ENCODE results near the gene TSPAN1.

TSPAN1 gene, protein sequence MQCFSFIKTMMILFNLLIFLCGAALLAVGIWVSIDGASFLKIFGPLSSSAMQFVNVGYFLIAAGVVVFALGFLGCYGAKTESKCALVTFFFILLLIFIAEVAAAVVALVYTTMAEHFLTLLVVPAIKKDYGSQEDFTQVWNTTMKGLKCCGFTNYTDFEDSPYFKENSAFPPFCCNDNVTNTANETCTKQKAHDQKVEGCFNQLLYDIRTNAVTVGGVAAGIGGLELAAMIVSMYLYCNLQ

DNA sequence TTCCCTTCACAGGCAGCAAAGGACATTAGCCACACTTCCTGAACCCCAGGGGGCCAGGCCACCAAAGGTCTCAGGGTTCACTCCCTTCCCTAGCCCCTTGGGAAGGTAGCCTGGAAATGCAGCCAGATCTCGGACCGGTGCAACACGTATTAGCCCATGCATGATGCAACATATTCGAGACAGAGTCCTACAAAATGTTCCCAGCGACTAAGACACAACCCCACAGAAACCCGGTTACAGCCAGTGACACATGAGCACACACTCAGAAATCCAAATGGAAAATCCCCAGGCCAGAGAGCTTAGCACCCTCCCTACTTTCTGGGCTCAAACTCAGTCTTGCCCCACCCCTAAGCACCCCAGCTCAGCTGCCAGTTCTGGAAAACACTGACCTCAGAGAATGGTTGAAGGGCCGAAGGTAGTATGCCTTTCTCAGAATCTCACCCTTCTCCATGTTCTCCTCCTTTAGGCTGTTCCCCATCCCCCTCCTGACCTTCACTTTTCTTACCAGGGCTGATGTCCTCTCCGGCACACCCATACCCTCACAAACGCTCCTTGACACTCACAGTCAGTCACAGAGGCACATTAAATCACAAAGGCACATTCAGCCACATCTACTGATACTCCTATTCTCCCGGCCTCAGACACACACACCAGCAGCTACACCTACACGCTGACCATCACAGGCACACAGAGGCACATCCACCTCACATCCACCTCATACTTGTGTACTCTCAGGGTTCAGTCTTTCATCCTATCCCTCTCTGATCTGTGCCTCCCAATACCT lies at the start of gene TSPAN1:
Gene TSPAN1 (plus strand): TSS at position 640 of the 784 bp plus-strand sequence. CDS start 6,021 bp downstream, outside the sequence.
- DNase-seq: no peak

DNA sequence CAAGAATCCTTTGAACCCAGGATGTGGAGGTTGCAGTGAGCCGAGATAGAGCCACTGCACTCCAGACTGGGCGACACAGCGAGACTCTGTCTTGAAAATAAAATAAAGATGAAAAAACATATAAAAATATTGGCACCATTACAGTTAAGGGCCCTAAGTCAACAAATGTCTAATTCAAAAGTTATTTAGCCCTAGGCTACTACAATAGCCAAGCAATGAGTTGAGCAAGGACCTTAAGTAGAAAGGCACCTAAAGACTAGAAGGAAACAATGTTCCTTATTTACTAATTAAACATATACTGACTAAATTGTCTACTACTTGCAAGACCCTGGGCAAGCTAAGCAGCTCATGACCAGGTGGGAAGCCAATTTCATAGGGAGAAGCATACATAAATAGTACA lies 46.5 kb upstream of the TSPAN1 start:
- DNase-seq: no peak

DNA sequence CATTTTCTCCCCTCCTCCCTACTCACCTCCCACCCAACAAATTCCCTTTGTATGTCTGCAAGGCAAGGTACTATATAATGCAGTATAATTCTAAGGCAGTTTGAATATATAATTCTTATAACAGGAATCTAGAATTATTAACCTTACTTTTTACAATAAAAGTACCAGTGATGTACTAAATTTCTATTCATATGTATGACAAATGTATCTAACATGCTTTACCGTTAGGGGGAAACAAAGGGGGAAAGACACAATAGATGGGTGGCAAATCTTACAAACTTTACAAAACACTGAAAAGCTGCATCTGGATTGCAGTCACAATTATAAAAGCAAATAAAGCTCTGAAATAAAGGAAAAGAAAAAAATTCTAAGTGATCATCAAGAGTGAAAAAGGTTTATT lies 44.8 kb upstream of the TSPAN1 start:
- DNase-seq: no peak

DNA sequence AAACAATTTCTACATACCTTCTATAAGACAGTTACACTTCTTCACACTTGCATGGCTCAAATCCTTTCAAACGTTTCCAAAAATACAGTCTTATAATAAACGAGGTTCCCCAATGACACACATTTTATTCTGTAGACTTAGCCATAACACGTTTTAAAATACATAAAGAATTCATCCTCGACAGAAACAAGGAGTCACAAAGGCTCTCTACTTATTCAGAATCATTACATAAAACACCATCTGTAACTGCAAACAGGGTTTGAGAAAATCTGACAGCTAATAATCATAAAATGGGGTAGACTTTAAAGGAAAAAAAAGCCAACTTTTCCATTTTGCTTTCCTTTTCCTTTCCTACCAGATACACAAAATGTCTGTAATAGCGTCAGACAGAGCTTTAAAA lies 44.3 kb upstream of the TSPAN1 start:
- no peak for DNase-seq

DNA sequence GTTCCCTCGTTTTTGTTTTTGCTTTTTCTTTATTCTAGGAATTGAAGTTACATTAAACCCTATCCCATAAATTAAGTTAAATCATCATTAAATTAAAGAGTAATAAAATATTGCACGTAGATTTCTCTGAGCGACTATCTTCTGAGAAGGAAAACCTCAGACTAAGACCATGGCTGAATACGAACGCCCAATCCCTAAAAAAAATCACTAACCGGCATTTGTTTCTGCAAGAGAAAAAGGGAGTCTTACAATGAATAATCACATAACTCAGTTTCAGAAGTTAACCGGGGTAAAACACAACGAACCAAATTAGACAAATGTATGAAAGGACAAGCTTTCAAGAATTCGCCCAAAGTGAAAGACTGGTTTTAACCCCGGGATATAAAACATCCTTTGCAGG lies 43.8 kb upstream of the TSPAN1 start:
- no peak for DNase-seq

DNA sequence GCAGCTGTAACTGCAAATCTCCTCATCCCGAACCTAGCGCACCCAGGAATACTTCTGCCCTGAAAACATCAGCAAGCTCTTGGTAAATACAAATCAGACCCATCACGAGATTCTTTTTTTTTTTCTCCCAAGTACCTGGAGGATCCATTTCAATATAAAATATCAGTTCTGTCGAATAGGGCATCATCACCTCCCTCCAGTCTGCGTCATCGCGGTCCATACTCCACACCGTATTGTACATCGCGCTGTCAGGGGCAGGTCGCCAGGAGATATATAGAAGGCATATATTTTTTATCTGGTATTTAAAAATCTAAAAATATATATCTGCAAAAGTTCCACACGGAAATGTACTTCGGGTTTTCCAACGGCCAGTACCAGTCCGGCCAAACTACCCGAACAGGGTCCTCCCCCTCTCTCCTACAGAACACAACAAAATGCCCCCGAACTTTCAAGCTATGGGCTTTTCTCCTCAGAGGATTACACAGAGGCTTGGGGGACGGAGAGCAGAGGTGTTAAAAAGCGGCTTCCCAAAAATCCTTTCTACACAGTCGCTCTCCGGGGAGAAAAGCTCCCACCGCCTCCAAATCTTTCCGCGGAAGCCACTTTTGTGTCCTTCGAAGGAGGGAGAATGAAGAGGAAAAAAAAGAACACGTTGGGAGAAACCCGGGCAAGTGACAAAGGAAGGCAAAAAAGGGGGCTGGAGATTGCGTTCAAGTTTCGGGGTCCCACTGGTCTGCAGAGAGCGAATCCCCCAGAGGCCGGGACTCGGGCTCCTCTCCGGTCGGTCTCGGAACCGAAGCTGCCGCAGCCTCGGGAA lies 43.0 kb upstream of the TSPAN1 start:
- DNase-seq: peak; percentile 36

DNA sequence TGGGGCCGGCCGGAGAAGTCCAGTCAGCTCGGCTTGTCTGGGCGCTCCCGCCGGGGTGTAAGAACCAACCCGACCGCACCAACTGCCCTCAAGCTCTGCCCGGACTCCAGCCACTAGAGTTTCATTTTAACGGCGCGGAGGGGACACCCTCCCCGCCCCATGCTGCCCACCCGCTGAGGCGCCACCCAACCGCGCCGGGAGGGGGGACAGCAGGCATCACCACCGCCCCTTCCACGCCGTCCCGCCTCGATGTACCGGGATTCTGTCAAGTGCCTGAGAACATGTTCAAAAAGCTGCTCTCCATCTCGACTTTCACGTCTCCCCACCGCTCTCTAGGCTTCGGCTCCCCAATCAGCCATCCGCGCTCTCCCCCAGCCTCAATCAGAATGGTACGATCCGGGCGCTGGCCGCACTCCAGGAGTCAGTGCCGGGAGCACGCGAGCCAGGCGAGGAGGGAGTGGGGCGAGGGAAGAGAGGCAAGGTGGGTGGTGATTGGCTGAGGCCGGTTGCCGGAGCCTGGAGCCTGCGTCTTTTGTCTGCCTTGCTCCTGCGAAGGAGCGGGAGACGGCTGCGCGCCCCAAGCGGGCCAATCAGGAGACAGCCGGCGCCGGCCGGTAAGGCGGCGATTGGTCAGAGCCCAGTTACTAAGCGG lies 42.2 kb upstream of the TSPAN1 start, which contains the start of gene PIK3R3:
Gene PIK3R3 (minus strand): TSS at position 101 of the 652 bp plus-strand sequence. CDS start 677 bp downstream, outside the sequence.
- DNase-seq: peak; percentile 97

DNA sequence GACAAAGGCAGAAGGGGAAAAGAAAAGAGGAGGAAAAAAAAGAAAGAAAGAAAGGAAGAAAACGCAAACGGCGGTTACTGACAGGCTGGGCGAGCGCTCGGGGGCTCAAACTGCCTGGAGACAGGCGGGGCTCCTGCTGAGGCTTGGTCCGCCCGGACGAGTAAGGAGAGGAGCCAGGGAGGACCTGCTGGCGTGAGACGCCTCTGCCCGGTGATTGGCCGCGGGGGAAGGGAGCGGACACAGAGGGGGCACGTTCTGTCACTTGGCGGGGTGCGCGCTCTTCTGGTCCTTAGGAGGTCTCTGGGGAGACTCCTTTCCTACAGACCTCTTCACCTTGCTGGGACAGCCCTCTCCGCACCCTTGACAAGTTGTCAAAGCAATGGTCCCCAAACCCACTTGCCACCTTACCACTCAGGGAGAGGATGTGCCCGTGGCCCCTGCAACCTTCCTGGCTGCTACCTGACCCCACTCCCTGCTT lies 41.7 kb upstream of the TSPAN1 start:
- DNase-seq: no peak

DNA sequence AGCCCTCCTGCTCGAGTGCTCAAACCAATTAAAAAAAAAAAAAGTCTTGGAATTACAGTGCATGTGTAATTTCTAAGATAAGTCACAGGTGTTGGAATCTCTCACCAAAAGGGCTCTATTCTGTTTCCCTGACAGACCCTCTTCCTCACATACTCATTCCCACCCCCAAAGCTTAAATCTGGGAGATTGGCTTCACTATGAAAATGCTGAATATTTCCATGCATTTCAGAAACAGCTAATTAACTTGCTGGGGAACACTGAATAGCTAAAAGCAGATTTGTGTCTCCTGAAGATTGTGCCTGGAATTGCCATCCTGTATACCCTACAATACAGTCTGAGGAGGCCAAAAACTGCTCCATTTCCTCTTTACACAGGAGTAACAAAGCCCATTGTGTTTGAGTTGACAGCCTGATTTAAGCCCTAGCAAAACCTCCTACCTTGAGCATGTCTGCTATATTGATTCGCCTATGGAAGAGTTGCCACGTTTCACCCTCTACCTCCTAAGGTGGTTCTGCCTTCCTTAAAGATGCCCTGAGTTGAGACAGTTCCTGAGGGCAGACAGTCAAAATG lies 41.0 kb upstream of the TSPAN1 start:
- DNase-seq: no peak

DNA sequence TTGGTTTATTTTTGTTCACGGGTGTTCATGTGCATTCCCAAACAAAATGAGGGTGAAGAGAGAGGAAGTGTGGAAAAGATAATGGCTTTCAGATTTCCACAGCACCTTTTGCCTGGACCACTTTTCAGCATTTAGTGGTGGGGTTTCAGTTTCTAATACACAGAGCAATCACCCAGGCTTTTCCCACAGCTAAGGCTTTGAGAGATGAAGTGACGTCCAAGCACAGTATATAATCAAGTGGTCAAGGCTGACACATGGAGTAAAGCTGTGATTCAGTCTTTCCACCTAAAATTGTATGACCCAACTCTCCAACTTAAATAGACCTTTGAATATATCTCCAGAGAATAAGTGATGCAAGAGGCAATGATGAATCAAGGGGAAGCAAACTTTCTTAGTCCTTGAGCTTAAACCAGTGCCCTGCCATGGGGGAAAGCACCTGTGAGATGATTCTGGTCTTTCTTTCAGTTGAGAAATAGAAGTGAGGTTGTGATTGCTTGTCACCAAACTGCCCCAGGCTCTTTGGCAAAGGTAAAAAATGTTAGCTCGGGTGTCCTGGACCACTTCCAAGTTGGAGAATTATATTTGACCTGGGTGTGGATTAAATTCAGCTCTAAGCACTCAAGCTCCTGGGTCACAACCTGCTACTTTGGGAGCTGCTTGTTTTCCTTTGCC lies 40.1 kb upstream of the TSPAN1 start:
- no peak for DNase-seq

DNA sequence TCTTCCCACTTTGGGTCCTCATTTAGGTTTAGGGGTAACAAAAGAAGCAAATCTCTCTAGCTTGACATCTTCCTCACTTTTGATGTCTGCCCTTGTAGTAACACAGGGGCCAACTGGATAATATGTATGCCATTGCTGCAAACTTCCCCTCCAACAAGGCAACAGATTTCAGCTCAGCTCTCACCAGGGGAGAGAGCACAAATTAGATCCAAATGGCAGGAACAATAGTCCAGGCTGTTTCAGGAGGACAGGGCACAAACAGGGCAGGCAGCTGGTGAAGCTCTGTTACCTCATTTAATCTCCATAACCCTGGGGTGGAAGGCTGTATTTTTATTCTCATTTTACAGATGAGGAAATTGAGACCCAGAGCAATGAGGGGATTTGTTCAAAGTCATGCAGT lies 38.2 kb upstream of the TSPAN1 start:
- DNase-seq: no peak

DNA sequence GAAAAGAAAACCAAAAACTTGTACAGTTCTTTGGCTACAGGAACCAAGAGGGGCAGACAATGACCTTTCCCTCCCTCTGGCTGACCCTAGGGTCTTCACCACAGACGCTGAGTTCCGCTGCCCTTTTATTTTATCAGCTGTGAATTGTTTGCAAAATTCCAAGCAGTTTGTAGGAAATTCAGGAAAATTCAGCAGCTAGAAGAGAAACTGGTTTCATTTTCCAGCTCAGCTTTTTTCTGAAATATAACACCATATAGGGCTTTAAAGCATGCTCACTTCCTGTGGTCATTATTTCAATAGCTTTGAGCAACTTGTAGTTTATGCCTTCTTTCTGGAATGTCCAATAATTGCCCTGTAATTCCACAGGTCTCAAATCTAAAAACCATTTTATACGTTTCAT lies 37.0 kb upstream of the TSPAN1 start:
- no peak for DNase-seq

DNA sequence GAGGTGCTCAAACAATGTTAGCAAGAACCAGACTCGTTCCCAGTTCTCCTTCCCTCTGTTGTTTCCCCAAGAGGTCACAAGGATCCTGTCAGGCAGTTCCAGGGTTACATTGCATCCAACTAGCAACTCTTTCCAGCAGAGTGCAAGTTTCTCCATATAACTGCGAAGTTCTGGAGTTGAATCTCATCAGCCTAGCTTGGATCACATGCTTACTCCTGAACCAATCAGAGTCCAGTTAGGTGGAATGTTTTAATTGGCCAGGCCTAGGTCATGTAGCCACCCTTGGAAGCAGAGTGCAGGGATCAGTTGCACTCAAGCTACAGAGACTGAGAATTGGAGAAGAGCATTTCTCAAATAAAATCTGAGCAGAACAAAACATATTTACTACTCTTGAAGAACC lies 26.6 kb upstream of the TSPAN1 start:
- DNase-seq: no peak

DNA sequence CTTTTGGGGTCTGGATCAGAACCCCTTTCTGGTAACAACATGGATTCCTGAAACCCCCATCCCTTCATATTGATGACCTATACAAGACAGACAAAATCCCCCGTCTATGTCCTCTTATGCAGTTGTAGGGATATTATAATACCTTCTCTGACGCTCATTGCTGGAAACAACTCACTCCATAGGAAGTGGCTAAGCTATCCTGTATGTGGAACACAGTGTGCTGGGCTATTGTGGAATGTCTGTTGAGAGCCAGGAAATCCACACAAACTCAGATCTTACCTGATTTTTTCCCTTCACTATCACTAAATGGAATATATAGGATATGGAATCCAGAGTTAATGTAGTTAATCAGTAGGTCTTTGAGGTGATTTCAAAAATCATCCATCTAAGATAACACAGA lies 24.8 kb upstream of the TSPAN1 start:
- DNase-seq: no peak

DNA sequence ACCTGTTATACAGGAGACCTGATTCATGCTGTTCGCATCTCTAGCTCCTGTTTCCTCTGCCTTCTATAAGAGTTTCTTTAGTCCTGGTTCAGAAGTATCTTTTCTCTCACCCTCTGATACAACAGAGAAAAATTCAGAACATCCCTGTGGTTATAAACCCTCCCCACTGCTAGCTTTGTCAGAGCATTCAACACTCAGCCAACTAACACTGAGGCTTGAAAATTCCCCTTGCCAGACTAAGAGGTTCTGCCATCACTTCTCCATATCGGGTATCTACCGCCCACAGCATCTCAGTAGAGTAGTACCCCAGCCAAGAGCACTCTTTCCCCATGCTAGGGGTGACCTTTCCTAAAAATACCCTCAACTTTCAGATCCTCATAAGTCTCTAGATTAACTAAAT lies 22.9 kb upstream of the TSPAN1 start:
- no peak for DNase-seq

DNA sequence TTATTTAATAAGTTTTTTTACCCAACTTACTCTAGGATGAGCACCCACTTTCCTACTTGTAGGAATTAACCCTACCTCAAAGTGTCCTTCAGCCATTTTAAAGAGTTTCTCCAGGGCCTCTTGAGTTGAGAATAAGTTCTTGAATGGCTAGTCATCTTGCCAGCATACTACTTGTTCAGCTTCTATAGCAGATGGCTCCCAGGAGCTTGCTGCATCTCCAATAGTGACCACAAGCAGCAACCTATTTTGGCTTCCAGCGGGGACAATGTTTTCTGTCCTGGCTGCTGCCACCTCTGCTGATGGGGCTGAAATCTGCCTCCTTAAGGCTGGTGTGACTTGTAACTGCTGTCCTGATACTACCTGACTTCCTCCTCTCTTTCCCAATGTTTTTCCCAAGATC lies 21.7 kb upstream of the TSPAN1 start:
- DNase-seq: no peak

DNA sequence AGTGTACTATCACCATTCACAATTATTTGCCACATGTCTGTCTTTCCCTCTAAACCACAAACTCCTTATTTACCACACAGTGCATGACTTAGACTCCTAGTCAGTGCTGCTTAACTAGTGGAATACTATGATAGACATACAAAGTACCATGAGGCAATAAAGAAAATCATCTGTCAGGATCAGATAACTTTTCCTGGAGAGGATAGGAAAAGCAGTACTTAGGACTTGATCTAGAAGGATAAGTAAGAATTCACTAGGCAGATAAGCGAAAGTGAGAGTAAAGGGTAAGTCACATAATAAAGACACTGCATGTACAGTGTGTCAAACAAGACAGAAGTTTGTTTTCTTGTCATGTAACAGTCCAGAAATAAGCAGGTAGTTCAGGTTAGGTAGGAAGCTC lies 21.2 kb upstream of the TSPAN1 start:
- DNase-seq: no peak

DNA sequence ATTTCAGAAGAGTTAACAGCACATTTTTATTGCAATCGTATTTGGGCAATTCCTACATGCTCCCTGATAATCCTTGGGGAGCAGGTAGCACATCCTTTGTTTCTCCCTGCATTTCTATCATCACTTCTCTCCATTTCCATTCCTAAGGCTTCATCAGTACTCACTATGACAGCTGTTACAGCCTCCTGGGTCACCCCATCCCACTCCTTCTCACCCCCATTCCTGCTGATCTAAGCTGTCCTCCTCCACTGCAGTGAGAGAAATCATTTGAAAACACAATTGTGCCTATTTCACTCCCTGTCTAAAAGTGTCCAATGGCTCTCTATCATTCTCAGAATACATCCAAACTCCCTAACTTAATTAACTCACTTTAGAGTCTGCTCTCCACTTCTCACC lies 17.0 kb upstream of the TSPAN1 start:
- no peak for DNase-seq

DNA sequence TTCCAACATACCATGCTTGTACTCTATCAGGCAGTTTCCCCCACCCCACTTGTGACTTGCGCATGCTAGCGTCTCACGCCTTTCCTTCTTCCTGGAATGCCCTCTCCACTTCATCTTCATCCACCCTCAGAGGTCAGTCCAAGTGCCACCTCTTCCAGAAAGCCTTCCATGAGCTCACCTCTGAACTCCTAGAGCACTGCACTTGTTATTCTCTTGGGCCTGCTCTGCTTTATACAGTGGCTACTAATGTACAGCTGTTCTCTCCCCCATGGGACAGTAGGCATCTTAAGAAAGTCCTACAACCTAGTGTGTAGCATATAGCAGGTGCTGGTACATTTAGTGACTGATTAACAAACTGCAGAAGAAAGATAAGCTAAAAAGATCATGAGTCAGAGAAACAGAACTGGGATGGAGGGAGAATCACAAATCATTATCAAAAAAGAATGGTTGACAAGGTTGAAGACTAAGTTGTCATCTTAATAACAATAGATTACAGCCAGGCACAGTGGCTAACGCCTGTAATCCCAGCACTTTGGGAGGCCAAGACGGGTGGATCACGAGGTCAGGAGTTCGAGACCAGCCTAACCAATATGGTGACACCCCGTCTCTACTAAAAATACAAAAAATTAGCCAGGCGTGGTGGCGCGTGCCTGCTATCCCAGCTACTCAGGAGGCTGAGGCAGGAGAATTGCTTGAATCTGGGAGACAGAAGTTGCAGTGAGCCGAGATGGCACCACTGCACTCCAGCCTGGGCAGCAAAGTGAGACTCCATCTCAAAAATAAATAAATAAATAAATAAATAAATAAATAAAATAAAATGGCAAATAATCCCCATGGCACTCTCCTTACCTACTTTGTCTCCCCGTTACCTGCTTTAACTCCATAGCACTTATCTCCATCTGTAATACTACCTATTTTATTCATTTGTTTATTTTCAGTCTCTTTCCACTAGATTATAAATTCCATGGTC lies 16.3 kb upstream of the TSPAN1 start:
- no peak for DNase-seq

DNA sequence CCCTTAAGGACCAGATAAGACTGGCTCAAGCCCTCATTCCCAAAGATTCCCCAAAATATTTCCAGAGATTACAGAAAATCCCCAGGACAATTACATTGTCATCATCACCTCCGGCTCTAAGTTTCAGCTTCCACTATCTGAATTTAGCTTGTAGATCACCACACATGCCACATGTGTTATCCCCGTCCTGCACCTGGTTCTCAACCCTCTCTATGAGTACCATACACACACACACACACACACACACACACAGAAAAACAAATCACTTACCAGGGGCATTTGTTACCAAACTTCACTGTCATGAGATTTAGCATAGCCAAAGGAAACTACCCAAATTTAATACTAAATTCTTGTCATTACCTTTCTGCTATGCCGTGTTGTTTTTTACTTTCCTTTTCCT lies 15.4 kb upstream of the TSPAN1 start:
- no peak for DNase-seq

DNA sequence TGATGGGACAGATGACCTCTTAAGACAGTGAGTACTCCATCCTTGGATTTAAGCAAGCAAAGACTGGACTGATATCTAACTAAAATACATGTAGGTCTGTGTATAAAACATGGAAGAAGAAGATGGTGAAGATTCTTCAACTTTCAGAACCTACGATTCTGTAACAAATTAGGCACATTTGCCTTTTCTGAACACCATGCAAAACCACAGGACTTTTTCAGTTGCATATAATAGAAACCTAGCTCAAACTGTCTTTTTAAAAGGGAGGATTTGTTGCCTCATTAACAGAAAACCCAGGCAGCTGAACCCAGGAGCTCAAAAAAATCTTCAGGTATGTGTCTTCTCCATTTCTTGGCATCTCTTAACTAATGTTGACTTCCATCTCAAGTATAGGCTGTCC lies 14.7 kb upstream of the TSPAN1 start:
- DNase-seq: no peak

Data from activated CD4-positive, alpha-beta T cell treated with anti-CD3 and anti-CD28 coated beads, Interleukin-10, Interleukin-2, amounts not matched to agents 100 ng/mL and 50 ng/mL, durations not matched to agents 16 hours and 8 hours (primary cell).